ES-I3 (cell line): Measurements from ENCODE around the gene HAP1.
"Not testable (repeated sequence)": the region's sequence is repeated elsewhere in the genome, so short reads cannot be mapped to it uniquely, and the experiment has no call there.

Experiments used
- H3K36me3 ChIP-seq: 2 replicates; pipeline ENCODE4 v1.6.1; 2013; ENCODE audit warnings: mild to moderate bottlenecking, low read length, control low read depth, moderate library complexity; ENCODE audit not compliant: insufficient read depth
- H3K4me1 ChIP-seq: 2 replicates; pipeline ENCODE4 v1.6.1; 2013; ENCODE audit warnings: mild to moderate bottlenecking, control low read depth, low read length; ENCODE audit not compliant: insufficient read depth
- H3K9ac ChIP-seq: 2 replicates; pipeline ENCODE4 v1.6.1; 2013; ENCODE audit warnings: low read depth, mild to moderate bottlenecking, low read length, moderate library complexity
- H3K9me3 ChIP-seq: 2 replicates; pipeline ENCODE4 v1.6.1; 2013; ENCODE audit warnings: mild to moderate bottlenecking, low read length, moderate library complexity; ENCODE audit not compliant: control insufficient read depth, insufficient read depth

The HAP1 gene

DNA sequence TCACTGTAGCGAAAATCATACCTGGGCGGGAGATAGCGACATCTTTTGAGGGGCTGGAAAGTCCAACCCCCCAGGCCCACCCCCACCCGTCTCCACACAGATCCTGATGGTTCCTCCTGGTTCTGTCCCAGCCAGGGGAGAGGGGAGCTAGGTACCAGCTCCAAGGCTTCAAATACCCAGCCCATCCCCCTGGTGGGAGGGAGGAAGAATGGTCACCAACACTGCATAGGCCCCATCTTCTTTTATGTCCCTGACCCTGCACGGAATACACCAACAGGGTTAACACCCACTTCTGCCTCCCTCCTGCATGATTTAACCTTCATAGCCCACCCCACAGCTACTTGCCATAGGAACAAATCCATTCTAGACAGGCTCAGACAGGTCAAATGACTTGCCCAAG, 9.3 kb downstream of the HAP1 start:
- Histone ChIP-seq H3K9me3 (no peaks in the 10 kb centered on the region), H3K9ac (no peak overlapping the region), H3K36me3 (no peaks in the 10 kb centered on the region), H3K4me1 (no peaks in the 10 kb centered on the region)

DNA sequence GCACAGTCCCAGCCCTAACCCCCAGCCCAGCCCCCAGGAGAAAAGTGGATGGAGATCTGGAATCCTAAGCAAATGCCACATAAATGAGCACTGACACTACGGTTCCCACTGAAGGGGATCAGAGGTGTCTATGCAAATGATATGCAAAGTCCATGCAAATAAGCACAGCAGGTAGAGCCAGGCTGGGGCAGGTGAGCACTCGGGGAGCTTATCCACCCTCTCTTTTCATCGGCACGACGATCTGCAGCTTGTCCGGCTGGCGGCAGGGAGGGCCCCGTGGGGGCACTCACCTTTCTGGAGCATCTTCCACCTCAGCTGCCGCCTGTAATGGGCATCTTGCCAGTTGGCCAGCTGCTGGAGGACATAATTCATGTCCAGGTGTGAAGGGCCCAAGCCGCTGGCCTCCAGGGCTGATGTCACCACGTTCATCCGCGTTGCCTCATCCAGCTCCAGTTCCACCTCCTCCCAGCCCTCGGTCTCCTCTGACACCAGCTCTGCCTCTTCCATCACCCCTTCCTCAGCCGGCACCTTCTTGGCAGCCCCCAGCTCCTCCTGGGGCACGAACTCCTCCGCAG, 9.9 kb downstream of the HAP1 start:
- H3K4me1 ChIP-seq, result no peaks in the 10 kb centered on the region
- no peak overlapping the region for H3K9ac ChIP-seq
- H3K9me3 ChIP-seq, result no peaks in the 10 kb centered on the region
- H3K36me3 ChIP-seq, result no peaks in the 10 kb centered on the region

GRCh38 chr17:41723801-41724475, 10.5 kb downstream of the HAP1 start:
- H3K9ac ChIP-seq, result no peak overlapping the region
- H3K4me1 ChIP-seq, result no peaks in the 10 kb centered on the region
- no peaks in the 10 kb centered on the region for H3K9me3 ChIP-seq
- H3K36me3 ChIP-seq, result no peaks in the 10 kb centered on the region

- no peaks in the 10 kb centered on the region for H3K9me3 ChIP-seq
- H3K9ac ChIP-seq, result no peak overlapping the region
- H3K4me1 ChIP-seq, result peaks cover 15% of the 10 kb centered on the region; the same call in 1 of the 2 replicates
- H3K36me3 ChIP-seq, result no peaks in the 10 kb centered on the region
These were observed 12.2 kb downstream of the HAP1 start for GRCh38 chr17:41722231-41722630.

DNA sequence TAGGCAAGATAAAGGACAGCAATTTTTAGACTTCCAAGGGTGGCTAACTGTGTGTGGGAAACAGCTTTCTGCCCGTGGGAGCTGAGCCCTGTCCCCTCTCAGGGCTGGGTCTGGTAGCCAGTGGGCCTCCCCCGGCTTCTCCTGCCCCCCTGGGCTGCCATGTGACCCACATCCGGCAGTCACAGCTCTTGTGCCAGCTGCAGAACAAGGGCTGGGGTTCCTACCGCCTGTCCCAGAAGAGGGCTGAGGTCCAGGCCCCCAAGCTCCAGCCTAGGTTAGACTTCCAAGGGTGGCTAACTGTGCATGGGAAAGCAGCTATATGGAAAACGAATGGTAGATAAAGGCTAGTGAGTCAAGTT, 16.2 kb downstream of the HAP1 start:
- Histone ChIP-seq H3K9me3 (no peaks in the 10 kb centered on the region), H3K9ac (no peak overlapping the region), H3K36me3 (no peaks in the 10 kb centered on the region), H3K4me1 (peaks cover 15% of the 10 kb centered on the region; the same call in 1 of the 2 replicates)

DNA sequence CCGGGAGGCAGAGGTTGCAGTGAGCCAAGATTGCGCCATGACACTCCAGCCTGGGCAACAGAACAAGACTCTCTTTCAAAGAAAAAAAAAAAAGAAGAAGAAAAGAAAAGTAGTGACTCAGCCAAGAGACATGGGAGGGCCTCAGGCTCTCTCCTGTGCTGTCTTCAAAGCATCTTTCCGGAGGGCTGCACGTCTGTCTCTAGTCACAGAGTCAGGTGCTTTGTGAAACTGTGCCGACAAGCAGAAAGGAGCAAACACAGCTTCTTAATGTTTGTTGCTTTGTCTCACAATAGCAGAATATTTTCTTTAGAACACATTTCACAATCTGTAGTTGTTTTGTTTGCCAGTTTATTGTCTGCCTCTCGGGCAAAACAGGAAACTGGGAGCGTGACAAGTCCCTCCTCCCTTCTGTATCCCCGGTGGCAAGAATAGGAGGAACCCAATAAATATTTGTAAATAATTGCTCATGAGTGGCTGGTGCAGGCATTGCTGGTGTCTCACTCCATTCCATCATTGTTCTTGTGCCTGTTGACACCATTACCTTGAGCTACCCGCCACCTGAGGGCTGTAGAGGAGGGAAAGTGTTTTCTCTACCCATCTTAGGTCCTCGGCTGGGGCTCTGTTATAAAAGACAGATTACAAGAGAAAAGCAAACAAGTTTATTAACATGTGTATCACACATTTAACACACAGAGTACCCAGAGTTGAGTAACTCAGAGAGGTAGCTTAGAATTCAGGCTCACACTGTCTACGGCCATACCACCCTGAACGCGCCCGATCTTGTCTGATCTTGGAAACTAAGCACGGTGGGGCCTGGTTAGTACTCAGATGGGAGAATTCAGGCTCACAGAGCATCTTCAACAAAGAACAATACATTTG, 16.8 kb downstream of the HAP1 start:
- no peaks in the 10 kb centered on the region for H3K9me3 ChIP-seq
- no peak overlapping the region for H3K9ac ChIP-seq
- no peaks in the 10 kb centered on the region for H3K36me3 ChIP-seq
- H3K4me1 ChIP-seq, result peaks cover 15% of the 10 kb centered on the region; the same call in 1 of the 2 replicates

- H3K9ac ChIP-seq, result no peak within 1 kb of the TSS
- no peaks in the 10 kb centered on the region for H3K36me3 ChIP-seq
- H3K9me3 ChIP-seq, result no peaks in the 10 kb centered on the region
- no peaks in the 10 kb centered on the region for H3K4me1 ChIP-seq
These were observed 22.6 kb downstream of the HAP1 start, which contains the start of gene GAST for GRCh38 chr17:41711669-41712400. Gene GAST (plus strand): TSS chr17:41712331. CDS start chr17:41715437, 3,106 bp downstream.

DNA sequence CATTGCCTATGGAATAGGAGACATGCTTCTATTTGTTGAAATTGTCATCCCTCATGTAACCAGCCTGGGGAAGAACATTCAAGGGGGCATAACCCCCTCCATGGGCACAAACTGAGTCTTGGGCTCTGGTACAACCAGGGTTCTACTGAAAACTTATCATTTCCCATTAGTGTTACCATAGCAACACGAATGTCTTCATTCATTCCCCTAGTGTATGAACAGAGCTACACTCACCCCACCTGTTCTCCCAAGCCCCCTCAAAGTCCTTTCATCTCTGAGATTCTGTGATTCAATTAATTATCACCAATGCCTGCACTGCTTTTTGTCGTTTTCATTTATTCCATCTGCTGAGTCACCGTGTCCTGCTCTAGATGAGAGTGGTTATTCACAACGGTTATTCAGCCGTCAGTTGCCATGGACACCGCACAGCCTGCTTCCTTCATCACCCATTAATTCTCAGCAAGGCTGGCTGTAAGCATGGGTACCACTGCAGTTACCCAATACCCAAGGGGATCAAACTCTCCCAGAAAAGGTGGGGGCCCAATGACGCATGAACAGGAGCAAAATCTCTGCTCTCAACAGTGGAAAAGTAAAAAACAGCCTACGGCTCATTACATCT, 23.9 kb downstream of the HAP1 start:
- no peaks in the 10 kb centered on the region for H3K36me3 ChIP-seq
- H3K9me3 ChIP-seq, result no peaks in the 10 kb centered on the region; the same call in 1 of the 2 replicates
- H3K4me1 ChIP-seq, result peaks cover 6% of the 10 kb centered on the region; the same call in 1 of the 2 replicates
- H3K9ac ChIP-seq, result no peak overlapping the region

DNA sequence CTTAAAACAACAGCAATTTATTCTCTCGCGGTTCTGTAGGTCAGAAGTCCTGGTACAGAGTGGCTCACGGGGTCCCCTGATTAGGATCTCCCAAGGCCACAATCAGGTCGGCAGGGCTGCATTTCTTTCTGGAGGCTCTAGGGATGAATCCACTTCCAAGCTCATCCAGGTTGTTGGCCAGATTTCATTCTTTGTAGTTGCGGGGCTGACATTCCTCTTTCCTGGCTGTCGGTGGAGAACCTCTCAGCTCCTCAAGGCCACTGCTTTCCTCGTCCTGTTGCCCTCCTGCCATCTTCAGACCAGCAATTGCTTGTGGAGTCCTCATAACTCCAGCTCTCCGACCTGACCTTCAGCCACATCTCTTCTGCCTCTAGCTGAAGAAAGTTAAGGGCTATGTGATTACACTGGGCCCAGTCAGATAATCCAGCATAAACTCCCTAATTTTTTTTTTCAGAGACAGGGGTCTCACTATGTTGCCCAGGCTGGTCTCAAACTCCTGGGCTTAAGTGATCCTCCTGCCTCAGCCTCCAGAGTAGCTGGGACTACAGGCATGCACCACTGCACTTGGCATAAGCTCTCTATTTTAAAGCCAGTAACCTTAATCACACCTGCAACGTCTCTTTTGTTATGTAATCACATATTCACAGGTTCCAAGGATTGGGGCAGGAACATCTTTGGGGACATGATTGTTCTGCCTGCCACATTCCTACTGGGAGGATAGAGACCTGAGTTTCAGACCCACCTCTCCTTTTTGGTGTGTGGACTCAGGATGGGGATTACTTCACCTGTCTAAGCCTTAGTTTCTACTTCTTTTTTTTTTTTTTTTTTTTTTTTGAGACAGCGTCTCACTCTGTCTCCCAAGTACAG, 26.4 kb downstream of the HAP1 start:
- Histone ChIP-seq H3K9ac (no peak overlapping the region), H3K4me1 (peaks cover 18% of the 10 kb centered on the region), H3K36me3 (no peaks in the 10 kb centered on the region), H3K9me3 (no peaks in the 10 kb centered on the region; the same call in 1 of the 2 replicates)

DNA sequence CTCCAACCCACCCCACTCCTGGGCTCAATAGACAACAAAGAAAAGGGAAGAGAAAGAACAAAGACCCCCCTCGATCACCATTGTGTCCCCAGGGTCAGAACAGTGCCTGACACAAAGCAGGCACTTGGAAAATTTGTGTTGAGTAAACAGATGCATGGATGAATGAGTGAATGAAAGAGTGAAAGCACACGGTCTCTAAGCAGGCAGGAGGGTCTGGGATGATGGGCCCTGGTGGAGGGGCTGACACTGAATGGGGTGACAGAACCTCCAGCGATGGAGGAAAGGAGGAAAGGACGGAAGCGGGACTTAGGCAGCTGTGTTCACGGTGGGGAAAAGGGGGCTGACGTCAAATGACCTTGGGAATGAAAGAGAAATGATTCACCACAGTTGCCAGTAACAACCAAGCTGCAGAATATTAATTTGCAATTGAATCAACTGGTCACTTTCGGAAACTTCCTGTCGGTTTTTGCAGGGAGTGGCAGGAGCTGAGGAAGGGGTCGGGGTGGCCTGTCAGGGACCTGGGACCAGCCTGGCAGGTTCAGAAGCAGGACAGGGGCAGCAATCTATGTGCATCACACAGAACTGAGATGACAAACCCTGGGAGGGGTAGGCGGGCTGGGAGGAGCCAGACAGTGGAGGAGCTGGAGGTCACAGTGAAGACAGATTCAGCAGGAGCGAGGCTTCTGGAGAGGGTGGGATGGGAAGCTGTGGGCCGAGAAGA, 29.0 kb downstream of the HAP1 start:
- no peaks in the 10 kb centered on the region; the same call in 1 of the 2 replicates for H3K9me3 ChIP-seq
- peaks cover 18% of the 10 kb centered on the region for H3K4me1 ChIP-seq
- H3K36me3 ChIP-seq, result no peaks in the 10 kb centered on the region
- no peak overlapping the region for H3K9ac ChIP-seq

DNA sequence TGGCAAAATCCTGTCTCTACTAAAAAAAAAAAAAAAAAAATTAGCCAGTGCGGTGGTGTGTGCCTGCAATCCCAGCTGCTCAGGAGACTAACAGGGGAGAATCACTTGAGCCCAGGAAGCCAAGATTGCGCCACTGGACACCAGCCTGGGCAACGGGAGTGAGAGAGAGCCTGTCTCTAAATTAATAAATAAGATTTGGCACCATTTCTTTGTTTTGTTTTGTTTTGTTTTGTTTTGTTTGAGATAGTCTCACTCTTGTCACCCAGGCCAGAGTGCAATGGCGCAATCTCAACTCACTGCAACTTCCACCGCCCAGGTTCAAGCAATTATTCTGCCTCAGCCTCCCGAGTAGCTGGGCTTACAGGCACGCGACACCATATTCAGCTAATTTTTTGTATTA, 31.7 kb downstream of the HAP1 start:
- Histone ChIP-seq H3K4me1 (peaks cover 18% of the 10 kb centered on the region), H3K36me3 (no peaks in the 10 kb centered on the region), H3K9ac (no peak overlapping the region), H3K9me3 (no peaks in the 10 kb centered on the region; the same call in 1 of the 2 replicates)

GRCh38 chr17:41700843-41701242, 33.6 kb downstream of the HAP1 start:
- not testable (repeated sequence) for H3K9me3 ChIP-seq, H3K9ac ChIP-seq, H3K36me3 ChIP-seq
- peaks cover 19% of the 10 kb centered on the region for H3K4me1 ChIP-seq
